NCI-H345 treated with DMSO at 0.1 percent for 48 hours (cell line): ENCODE measurements around the gene SEPTIN3.

Experiments used
- DNase-seq: peaks from one replicate; lab custom pipeline; 2025; ENCODE audit not compliant: unreplicated experiment; lab: John Stamatoyannopoulos, UW

The SEPTIN3 gene

GRCh38 chr22:42013385-42013784 is 44.1 kb downstream of the SEPTIN3 start:
- DNase-seq = no peak

DNA sequence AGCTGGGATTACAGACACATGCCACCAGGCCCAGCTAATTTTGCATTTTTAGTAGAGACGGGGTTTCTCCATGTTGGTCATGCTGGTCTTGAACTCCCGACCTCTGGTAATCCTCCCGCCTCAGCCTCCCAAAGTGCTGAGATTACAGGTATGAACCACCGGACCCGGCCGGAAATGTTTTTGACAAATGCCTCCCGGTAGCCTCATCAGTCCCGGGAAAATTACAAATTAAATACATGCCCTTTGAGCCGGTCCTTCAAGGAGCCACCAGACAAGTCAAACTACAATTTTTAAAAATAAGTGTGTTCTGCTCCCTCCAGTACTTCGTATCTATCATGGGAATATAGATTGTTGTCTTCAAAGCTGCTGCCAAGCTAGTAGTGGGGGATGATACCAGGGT is 46.9 kb downstream of the SEPTIN3 start:
- DNase-seq = no peak

GRCh38 chr22:42018224-42018623 is 49.0 kb downstream of the SEPTIN3 start:
- no peak for DNase-seq
